ENCODE results near the gene RRP12. TPM values are rescaled to one million over a fixed set of nuclear protein-coding genes. Genes with fewer than 3 reads are reported as not detected.
"Not testable (repeated sequence)": the region's sequence is repeated elsewhere in the genome, so short reads cannot be mapped to it uniquely, and the experiment has no call there.

The RRP12 gene
- total RNA-seq, 2 experiments from 2014 or later = 51.0 to 55.2 TPM

GRCh38 chr10:97407211-97407951 is 6.2 kb upstream of the RRP12 start:
- Mint-ChIP-seq H3K9me3 (no peaks in the 10 kb centered on the region), H3K4me1 (ENCODE audit: low read depth) (peaks cover 10% of the 10 kb centered on the region), H3K4me3 (no peak overlapping the region), H3K27me3 (ENCODE audit: low read depth) (no peaks in the 10 kb centered on the region), H3K27ac (peak overlapping the region; percentile 25), H3K36me3 (ENCODE audit: low read depth) (no peaks in the 10 kb centered on the region)
- intact Hi-C loops (cut with micrococcal nuclease) = loop anchor here (1.0 to 2.0 kb wide), 5 partner anchors 21 to 146 kb away; partner anchors contain the start of genes EXOSC1 and ZDHHC16
- DNase-seq = peak; percentile 75
- CTCF ChIA-PET = interaction anchor here (0.6 to 8.0 kb wide), 24 partner anchors 9 to 344 kb away, joined by 3 to 90 read pairs (median 6); partner anchors contain the start of gene PGAM1

GRCh38 chr10:97406483-97406882 is 5.3 kb upstream of the RRP12 start:
- H3K4me3 Mint-ChIP-seq; H3K27ac Mint-ChIP-seq; DNase-seq; H3K9me3 Mint-ChIP-seq; H3K36me3 Mint-ChIP-seq (ENCODE audit: low read depth); H3K27me3 Mint-ChIP-seq (ENCODE audit: low read depth); H3K4me1 Mint-ChIP-seq (ENCODE audit: low read depth): not testable (repeated sequence)
- intact Hi-C loops (cut with micrococcal nuclease) = loop anchor here (2.0 kb wide), 1 partner anchor 136 kb away; no protein-coding TSS in a partner anchor
- CTCF ChIA-PET = interaction anchor here (0.6 to 8.0 kb wide), 13 partner anchors 16 to 148 kb away, joined by 3 to 90 read pairs (median 6); partner anchors contain the start of gene PGAM1

- no peaks in the 10 kb centered on the region for H3K9me3 Mint-ChIP-seq
- intact Hi-C loops (cut with micrococcal nuclease) = loop anchor here (2.0 kb wide), 1 partner anchor 137 kb away; no protein-coding TSS in a partner anchor
- peaks cover 13% of the 10 kb centered on the region for H3K4me1 Mint-ChIP-seq (ENCODE audit: low read depth)
- no peaks in the 10 kb centered on the region for H3K27me3 Mint-ChIP-seq (ENCODE audit: low read depth)
- CTCF ChIA-PET = interaction anchor here (1.0 to 8.0 kb wide), 9 partner anchors 17 to 148 kb away, joined by 3 to 90 read pairs (median 6); partner anchors contain the start of gene PGAM1
- H3K27ac Mint-ChIP-seq = no peak overlapping the region
- no peak for DNase-seq
- no peak overlapping the region for H3K4me3 Mint-ChIP-seq
- no peaks in the 10 kb centered on the region for H3K36me3 Mint-ChIP-seq (ENCODE audit: low read depth)
Measured at GRCh38 chr10:97406064-97406463, 4.9 kb upstream of the RRP12 start.

GRCh38 chr10:97404044-97404443 is 2.9 kb upstream of the RRP12 start:
- DNase-seq = no peak
- CTCF ChIA-PET = interaction anchor here (0.6 to 8.0 kb wide), 6 partner anchors 10 to 54 kb away, joined by 3 to 90 read pairs (median 4); partner anchors contain the start of gene PGAM1
- no peak overlapping the region for H3K4me3 Mint-ChIP-seq
- intact Hi-C loops (cut with micrococcal nuclease) = loop anchor here (5.0 kb wide), 1 partner anchor 332 kb away; no protein-coding TSS in a partner anchor
- no peaks in the 10 kb centered on the region for H3K9me3 Mint-ChIP-seq
- peaks cover 22% of the 10 kb centered on the region for H3K4me1 Mint-ChIP-seq (ENCODE audit: low read depth)
- H3K27me3 Mint-ChIP-seq (ENCODE audit: low read depth) = no peaks in the 10 kb centered on the region
- H3K27ac Mint-ChIP-seq = no peak overlapping the region
- H3K36me3 Mint-ChIP-seq (ENCODE audit: low read depth) = no peaks in the 10 kb centered on the region

- DNase-seq = no peak
- Mint-ChIP-seq H3K27ac (peak overlapping the region; percentile 83), H3K9me3 (no peaks in the 10 kb centered on the region), H3K27me3 (ENCODE audit: low read depth) (no peaks in the 10 kb centered on the region), H3K4me3 (peak overlapping the region; percentile 92), H3K36me3 (ENCODE audit: low read depth) (peaks cover 2% of the 10 kb centered on the region), H3K4me1 (ENCODE audit: low read depth) (peaks cover 15% of the 10 kb centered on the region)
- CTCF ChIA-PET = interaction anchor here (0.6 to 5.4 kb wide), 11 partner anchors 9 to 123 kb away, joined by 3 to 29 read pairs (median 4); no protein-coding TSS in a partner anchor
- intact Hi-C loops (cut with micrococcal nuclease) = loop anchor here (1.0 to 5.0 kb wide), 8 partner anchors 13 to 335 kb away; partner anchors contain the start of genes ARHGAP19, EXOSC1, FRAT2 and MMS19
Measured at GRCh38 chr10:97401455-97401919, 347 bp upstream of the RRP12 start.

- no peaks in the 10 kb centered on the region for H3K27me3 Mint-ChIP-seq (ENCODE audit: low read depth)
- DNase-seq = peak; percentile 51
- intact Hi-C loops (cut with micrococcal nuclease) = loop anchor here (2.0 to 5.0 kb wide), 2 partner anchors 328 to 337 kb away; partner anchors contain the start of gene ZFYVE27
Measured at GRCh38 chr10:97399843-97400545, 1.1 kb downstream of the RRP12 start.

GRCh38 chr10:97396056-97396455 is 5.1 kb downstream of the RRP12 start:
- Mint-ChIP-seq H3K4me1 (ENCODE audit: low read depth) (peaks cover 11% of the 10 kb centered on the region), H3K4me3 (no peak overlapping the region), H3K9me3 (no peaks in the 10 kb centered on the region), H3K27me3 (ENCODE audit: low read depth) (no peaks in the 10 kb centered on the region), H3K27ac (no peak overlapping the region), H3K36me3 (ENCODE audit: low read depth) (peaks cover 20% of the 10 kb centered on the region)
- CTCF ChIA-PET = no interaction called here
- no peak for DNase-seq
- intact Hi-C loops (cut with micrococcal nuclease) = no loop called here

More at GRCh38 chr10:97399843-97400545, 1.1 kb downstream of the RRP12 start:
- H3K4me3 Mint-ChIP-seq = peak overlapping the region; percentile 92
- peaks cover 15% of the 10 kb centered on the region for H3K4me1 Mint-ChIP-seq (ENCODE audit: low read depth)
- no peaks in the 10 kb centered on the region for H3K9me3 Mint-ChIP-seq
- CTCF ChIA-PET = interaction anchor here (0.5 to 5.4 kb wide), 7 partner anchors 8 to 189 kb away, joined by 3 to 29 read pairs (median 6); no protein-coding TSS in a partner anchor
- peaks cover 10% of the 10 kb centered on the region for H3K36me3 Mint-ChIP-seq (ENCODE audit: low read depth)
- peak overlapping the region; percentile 83 for H3K27ac Mint-ChIP-seq

GRCh38 chr10:97393034-97393573 is 8.0 kb downstream of the RRP12 start:
- CTCF ChIA-PET = interaction anchor here (0.6 kb wide), 1 partner anchor 518 kb away, joined by 4 read pairs; no protein-coding TSS in a partner anchor
- DNase-seq = no peak
- H3K9me3 Mint-ChIP-seq = no peaks in the 10 kb centered on the region
- H3K4me1 Mint-ChIP-seq (ENCODE audit: low read depth) = no peaks in the 10 kb centered on the region
- no peak overlapping the region for H3K4me3 Mint-ChIP-seq
- intact Hi-C loops (cut with micrococcal nuclease) = no loop called here
- H3K27me3 Mint-ChIP-seq (ENCODE audit: low read depth) = no peaks in the 10 kb centered on the region
- H3K27ac Mint-ChIP-seq = no peak overlapping the region
- H3K36me3 Mint-ChIP-seq (ENCODE audit: low read depth) = peaks cover 33% of the 10 kb centered on the region

- H3K27ac Mint-ChIP-seq = no peak overlapping the region
- no peak overlapping the region for H3K4me3 Mint-ChIP-seq
- peaks cover 34% of the 10 kb centered on the region for H3K36me3 Mint-ChIP-seq (ENCODE audit: low read depth)
- CTCF ChIA-PET = interaction anchor here (0.6 kb wide), 1 partner anchor 111 kb away, joined by 4 read pairs; no protein-coding TSS in a partner anchor
- no peak for DNase-seq
- no peaks in the 10 kb centered on the region for H3K27me3 Mint-ChIP-seq (ENCODE audit: low read depth)
- no peaks in the 10 kb centered on the region for H3K4me1 Mint-ChIP-seq (ENCODE audit: low read depth)
- intact Hi-C loops (cut with micrococcal nuclease) = no loop called here
- H3K9me3 Mint-ChIP-seq = no peaks in the 10 kb centered on the region
Measured at GRCh38 chr10:97390091-97390490, 11.0 kb downstream of the RRP12 start.

GRCh38 chr10:97388152-97388551 is 13.0 kb downstream of the RRP12 start:
- Mint-ChIP-seq H3K36me3 (ENCODE audit: low read depth) (peaks cover 26% of the 10 kb centered on the region), H3K27ac (no peak overlapping the region), H3K4me3 (no peak overlapping the region), H3K9me3 (no peaks in the 10 kb centered on the region), H3K27me3 (ENCODE audit: low read depth) (no peaks in the 10 kb centered on the region), H3K4me1 (ENCODE audit: low read depth) (no peaks in the 10 kb centered on the region)
- CTCF ChIA-PET = interaction anchor here (0.8 to 1.2 kb wide), 3 partner anchors 13 to 20 kb away, joined by 3 read pairs; partner anchors contain the start of gene RRP12
- no peak for DNase-seq
- intact Hi-C loops (cut with micrococcal nuclease) = no loop called here

- DNase-seq = no peak
- CTCF ChIA-PET = interaction anchor here (0.6 to 0.7 kb wide), 2 partner anchors 30 to 82 kb away, joined by 3 to 4 read pairs; no protein-coding TSS in a partner anchor
- H3K27ac Mint-ChIP-seq = no peak overlapping the region
- no peak overlapping the region for H3K4me3 Mint-ChIP-seq
- no peaks in the 10 kb centered on the region for H3K27me3 Mint-ChIP-seq (ENCODE audit: low read depth)
- intact Hi-C loops (cut with micrococcal nuclease) = no loop called here
- H3K9me3 Mint-ChIP-seq = no peaks in the 10 kb centered on the region
- no peaks in the 10 kb centered on the region for H3K4me1 Mint-ChIP-seq (ENCODE audit: low read depth)
- H3K36me3 Mint-ChIP-seq (ENCODE audit: low read depth) = peaks cover 27% of the 10 kb centered on the region
Measured at GRCh38 chr10:97385565-97385964, 15.6 kb downstream of the RRP12 start.
